ENCODE measurements around the gene DOCK6.

Gene DOCK6

GRCh38 chr19:11278670-11279069 is 16.3 kb upstream of the DOCK6 start:
- no peak overlapping the region for H3K27ac ChIP-seq (ENCODE audit: low read depth in 2 of 2, low read length in 2 of 2)
- no peak overlapping the region for H3K9ac ChIP-seq (ENCODE audit: low read depth in 1 of 2, low read length in 2 of 2)
- no peaks in the 10 kb centered on the region for H3K4me1 ChIP-seq (ENCODE audit: control insufficient read depth in 2 of 2, insufficient read depth in 2 of 2, low read length in 2 of 2)
- H3K27me3 ChIP-seq (ENCODE audit: control insufficient read depth in 2 of 2, insufficient read depth in 2 of 2, low read length in 2 of 2), result no peaks in the 10 kb centered on the region
- no peak overlapping the region for H3K4me3 ChIP-seq (ENCODE audit: low read length in 2 of 2)
- H3K36me3 ChIP-seq (ENCODE audit: control insufficient read depth in 2 of 2, insufficient read depth in 2 of 2, low read length in 2 of 2), result no peaks in the 10 kb centered on the region
- no peaks in the 10 kb centered on the region for H3K9me3 ChIP-seq (ENCODE audit: control insufficient read depth in 2 of 2, low read length in 2 of 2)

- Histone ChIP-seq H3K27me3 (ENCODE audit: control insufficient read depth in 2 of 2, insufficient read depth in 2 of 2, low read length in 2 of 2) (no peaks in the 10 kb centered on the region), H3K4me1 (ENCODE audit: control insufficient read depth in 2 of 2, insufficient read depth in 2 of 2, low read length in 2 of 2) (no peaks in the 10 kb centered on the region), H3K4me3 (ENCODE audit: low read length in 2 of 2) (no peak overlapping the region), H3K36me3 (ENCODE audit: control insufficient read depth in 2 of 2, insufficient read depth in 2 of 2, low read length in 2 of 2) (no peaks in the 10 kb centered on the region), H3K9me3 (ENCODE audit: control insufficient read depth in 2 of 2, low read length in 2 of 2) (no peaks in the 10 kb centered on the region), H3K27ac (ENCODE audit: low read depth in 2 of 2, low read length in 2 of 2) (no peak overlapping the region), H3K9ac (ENCODE audit: low read depth in 1 of 2, low read length in 2 of 2) (no peak overlapping the region)
These were observed 12.3 kb upstream of the DOCK6 start for GRCh38 chr19:11274533-11275086.

DNA sequence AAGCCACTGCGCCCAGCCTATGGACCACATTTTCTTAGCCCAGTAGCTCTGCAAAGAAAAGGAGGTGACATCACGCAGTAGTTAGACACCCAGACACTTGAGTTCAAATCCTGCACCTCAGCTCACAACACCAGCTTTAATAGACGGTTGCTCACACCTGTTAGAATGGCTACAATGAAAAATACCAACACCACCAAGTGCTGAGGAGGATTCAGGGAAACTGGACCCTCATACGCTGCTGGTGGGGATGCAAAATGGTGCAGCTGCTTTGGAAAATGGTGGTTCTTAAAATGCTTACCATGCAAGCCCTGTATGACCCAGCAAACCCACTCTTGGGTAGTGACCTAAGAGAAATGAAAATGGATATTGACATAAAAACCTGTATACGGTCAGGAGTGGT is 11.7 kb upstream of the DOCK6 start:
- H3K36me3 ChIP-seq (ENCODE audit: control insufficient read depth in 2 of 2, insufficient read depth in 2 of 2, low read length in 2 of 2), result no peaks in the 10 kb centered on the region
- H3K4me1 ChIP-seq (ENCODE audit: control insufficient read depth in 2 of 2, insufficient read depth in 2 of 2, low read length in 2 of 2), result peaks cover 0 to 1% of the 10 kb centered on the region in 2 donors
- no peaks in the 10 kb centered on the region for H3K27me3 ChIP-seq (ENCODE audit: control insufficient read depth in 2 of 2, insufficient read depth in 2 of 2, low read length in 2 of 2)
- no peak overlapping the region for H3K9ac ChIP-seq (ENCODE audit: low read depth in 1 of 2, low read length in 2 of 2)
- H3K9me3 ChIP-seq (ENCODE audit: control insufficient read depth in 2 of 2, low read length in 2 of 2), result no peaks in the 10 kb centered on the region
- H3K27ac ChIP-seq (ENCODE audit: low read depth in 2 of 2, low read length in 2 of 2), result no peak overlapping the region
- no peak overlapping the region for H3K4me3 ChIP-seq (ENCODE audit: low read length in 2 of 2)

DNA sequence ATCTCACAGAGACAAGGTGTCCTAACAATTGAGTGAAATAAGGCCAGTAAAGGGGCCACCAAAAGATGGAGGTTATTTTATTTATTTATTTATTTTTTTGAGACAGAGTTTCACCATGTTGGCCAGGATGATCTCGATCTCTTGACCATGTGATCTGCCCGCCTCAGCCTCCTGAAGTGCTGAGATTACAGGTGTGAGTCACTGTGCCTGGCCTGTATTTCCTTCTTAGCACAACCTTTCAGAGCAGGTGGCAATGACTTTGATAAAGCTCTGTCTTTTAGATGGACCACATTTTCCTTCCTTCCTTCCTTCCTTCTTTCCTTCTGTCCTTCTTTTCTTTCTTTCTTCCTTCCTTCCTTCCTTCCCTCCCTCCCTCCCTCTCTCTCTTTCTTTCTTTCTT is 11.0 kb upstream of the DOCK6 start:
- H3K4me1 ChIP-seq (ENCODE audit: control insufficient read depth in 2 of 2, insufficient read depth in 2 of 2, low read length in 2 of 2), result peaks cover 0 to 6% of the 10 kb centered on the region in 2 donors
- H3K4me3 ChIP-seq (ENCODE audit: low read length in 2 of 2), result no peak overlapping the region
- no peak overlapping the region for H3K27ac ChIP-seq (ENCODE audit: low read depth in 2 of 2, low read length in 2 of 2)
- no peaks in the 10 kb centered on the region for H3K36me3 ChIP-seq (ENCODE audit: control insufficient read depth in 2 of 2, insufficient read depth in 2 of 2, low read length in 2 of 2)
- H3K9ac ChIP-seq (ENCODE audit: low read depth in 1 of 2, low read length in 2 of 2), result no peak overlapping the region
- no peaks in the 10 kb centered on the region for H3K27me3 ChIP-seq (ENCODE audit: control insufficient read depth in 2 of 2, insufficient read depth in 2 of 2, low read length in 2 of 2)
- no peaks in the 10 kb centered on the region for H3K9me3 ChIP-seq (ENCODE audit: control insufficient read depth in 2 of 2, low read length in 2 of 2)

- Histone ChIP-seq H3K9me3 (ENCODE audit: control insufficient read depth in 2 of 2, low read length in 2 of 2) (no peaks in the 10 kb centered on the region), H3K4me3 (ENCODE audit: low read length in 2 of 2) (no peak overlapping the region), H3K27me3 (ENCODE audit: control insufficient read depth in 2 of 2, insufficient read depth in 2 of 2, low read length in 2 of 2) (no peaks in the 10 kb centered on the region), H3K9ac (ENCODE audit: low read depth in 1 of 2, low read length in 2 of 2) (no peak overlapping the region), H3K27ac (ENCODE audit: low read depth in 2 of 2, low read length in 2 of 2) (no peak overlapping the region), H3K4me1 (ENCODE audit: control insufficient read depth in 2 of 2, insufficient read depth in 2 of 2, low read length in 2 of 2) (peaks cover 16 to 26% of the 10 kb centered on the region in 2 donors), H3K36me3 (ENCODE audit: control insufficient read depth in 2 of 2, insufficient read depth in 2 of 2, low read length in 2 of 2) (no peaks in the 10 kb centered on the region)
These were observed 7.1 kb upstream of the DOCK6 start for GRCh38 chr19:11269408-11269807.

DNA sequence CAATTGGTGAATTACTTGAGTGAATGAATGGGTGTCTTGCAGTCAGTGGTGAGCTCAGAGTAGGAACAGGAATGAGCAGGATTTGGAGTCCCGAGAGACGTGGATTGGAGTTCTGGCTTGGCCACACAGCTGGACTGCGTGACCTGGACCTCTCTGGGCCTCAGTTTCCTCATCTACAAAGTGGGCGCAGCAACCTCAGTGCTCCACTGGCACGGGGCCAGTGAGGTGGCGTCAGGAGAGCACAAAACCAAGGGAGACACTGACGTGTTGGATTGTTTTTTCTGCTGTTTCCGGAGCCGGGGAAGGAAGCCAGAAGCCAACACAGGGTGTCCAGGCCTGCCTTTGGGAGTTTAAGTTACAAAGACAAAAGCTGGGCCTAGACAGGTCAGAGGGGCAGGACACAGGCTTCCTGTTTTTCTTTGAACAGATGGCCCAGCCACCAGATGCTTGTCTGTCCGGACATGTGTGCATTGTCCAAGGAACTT is 6.5 kb upstream of the DOCK6 start:
- Histone ChIP-seq H3K27me3 (ENCODE audit: control insufficient read depth in 2 of 2, insufficient read depth in 2 of 2, low read length in 2 of 2) (no peaks in the 10 kb centered on the region), H3K9me3 (ENCODE audit: control insufficient read depth in 2 of 2, low read length in 2 of 2) (no peaks in the 10 kb centered on the region), H3K36me3 (ENCODE audit: control insufficient read depth in 2 of 2, insufficient read depth in 2 of 2, low read length in 2 of 2) (no peaks in the 10 kb centered on the region), H3K27ac (ENCODE audit: low read depth in 2 of 2, low read length in 2 of 2) (peak overlapping the region in 1 of 2 donors; percentile 13), H3K4me1 (ENCODE audit: control insufficient read depth in 2 of 2, insufficient read depth in 2 of 2, low read length in 2 of 2) (peaks cover 18 to 30% of the 10 kb centered on the region in 2 donors), H3K9ac (ENCODE audit: low read depth in 1 of 2, low read length in 2 of 2) (no peak overlapping the region), H3K4me3 (ENCODE audit: low read length in 2 of 2) (no peak overlapping the region)

DNA sequence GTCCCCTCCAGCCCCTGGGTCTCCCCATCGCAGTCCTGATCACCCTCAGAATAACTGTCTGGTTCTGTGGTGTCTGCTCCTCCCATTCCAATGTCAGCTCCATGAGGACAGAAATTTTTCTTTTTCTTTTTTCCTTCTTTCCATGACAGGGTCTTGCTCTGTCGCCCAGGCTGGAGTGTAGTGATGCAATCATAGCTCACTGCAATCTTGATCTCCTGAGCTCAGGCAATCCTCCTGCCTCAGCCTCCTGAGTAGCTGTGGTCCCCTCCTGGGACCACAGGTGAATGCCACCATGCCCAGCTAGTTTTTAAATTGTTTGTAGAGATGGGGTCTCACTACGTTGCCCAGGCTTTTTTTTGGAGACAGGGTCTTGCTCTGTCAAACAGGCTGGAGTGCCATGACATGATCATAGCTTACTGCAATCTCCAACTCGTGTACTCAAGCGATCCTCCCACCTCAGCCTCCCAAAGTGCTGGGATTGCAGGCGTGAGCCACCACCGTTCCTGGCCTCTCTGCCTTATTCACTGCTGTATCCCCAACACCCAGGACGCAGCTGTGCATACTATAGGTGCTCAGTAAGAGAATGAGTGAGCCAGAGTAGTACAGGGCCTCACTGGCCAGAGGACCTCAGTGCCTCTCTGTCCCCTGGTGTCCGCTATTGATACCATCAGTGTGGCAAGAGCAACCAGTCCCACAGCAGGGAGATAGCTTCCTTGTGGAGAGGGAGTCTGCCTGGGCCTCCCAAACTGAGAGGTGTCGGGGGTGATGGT is 5.2 kb upstream of the DOCK6 start:
- Histone ChIP-seq H3K4me1 (ENCODE audit: control insufficient read depth in 2 of 2, insufficient read depth in 2 of 2, low read length in 2 of 2) (peaks cover 24 to 35% of the 10 kb centered on the region in 2 donors), H3K9ac (ENCODE audit: low read depth in 1 of 2, low read length in 2 of 2) (no peak overlapping the region), H3K27ac (ENCODE audit: low read depth in 2 of 2, low read length in 2 of 2) (no peak overlapping the region), H3K4me3 (ENCODE audit: low read length in 2 of 2) (no peak overlapping the region), H3K27me3 (ENCODE audit: control insufficient read depth in 2 of 2, insufficient read depth in 2 of 2, low read length in 2 of 2) (no peaks in the 10 kb centered on the region), H3K9me3 (ENCODE audit: control insufficient read depth in 2 of 2, low read length in 2 of 2) (no peaks in the 10 kb centered on the region), H3K36me3 (ENCODE audit: control insufficient read depth in 2 of 2, insufficient read depth in 2 of 2, low read length in 2 of 2) (no peaks in the 10 kb centered on the region)

- Histone ChIP-seq H3K36me3 (ENCODE audit: control insufficient read depth in 2 of 2, insufficient read depth in 2 of 2, low read length in 2 of 2) (no peaks in the 10 kb centered on the region), H3K27ac (ENCODE audit: low read depth in 2 of 2, low read length in 2 of 2) (peak overlapping the region; percentile 95 to 97), H3K4me1 (ENCODE audit: control insufficient read depth in 2 of 2, insufficient read depth in 2 of 2, low read length in 2 of 2) (peaks cover 28 to 41% of the 10 kb centered on the region in 2 donors), H3K27me3 (ENCODE audit: control insufficient read depth in 2 of 2, insufficient read depth in 2 of 2, low read length in 2 of 2) (no peaks in the 10 kb centered on the region), H3K9ac (ENCODE audit: low read depth in 1 of 2, low read length in 2 of 2) (peak overlapping the region; percentile 53 to 77), H3K4me3 (ENCODE audit: low read length in 2 of 2) (peak overlapping the region in 1 of 2 donors; percentile 54), H3K9me3 (ENCODE audit: control insufficient read depth in 2 of 2, low read length in 2 of 2) (no peaks in the 10 kb centered on the region)
These were observed 3.5 kb upstream of the DOCK6 start for GRCh38 chr19:11265785-11266236.

GRCh38 chr19:11265177-11265784 is 3.0 kb upstream of the DOCK6 start:
- peak overlapping the region; percentile 95 to 97 for H3K27ac ChIP-seq (ENCODE audit: low read depth in 2 of 2, low read length in 2 of 2)
- no peaks in the 10 kb centered on the region for H3K27me3 ChIP-seq (ENCODE audit: control insufficient read depth in 2 of 2, insufficient read depth in 2 of 2, low read length in 2 of 2)
- no peaks in the 10 kb centered on the region for H3K36me3 ChIP-seq (ENCODE audit: control insufficient read depth in 2 of 2, insufficient read depth in 2 of 2, low read length in 2 of 2)
- peak overlapping the region; percentile 53 to 77 for H3K9ac ChIP-seq (ENCODE audit: low read depth in 1 of 2, low read length in 2 of 2)
- peak overlapping the region in 1 of 2 donors; percentile 54 for H3K4me3 ChIP-seq (ENCODE audit: low read length in 2 of 2)
- peaks cover 28 to 41% of the 10 kb centered on the region in 2 donors for H3K4me1 ChIP-seq (ENCODE audit: control insufficient read depth in 2 of 2, insufficient read depth in 2 of 2, low read length in 2 of 2)
- no peaks in the 10 kb centered on the region for H3K9me3 ChIP-seq (ENCODE audit: control insufficient read depth in 2 of 2, low read length in 2 of 2)
